GM12864 (cell line): ENCODE data around the gene CD22.

Source experiments
- DNase-seq: peaks from one replicate; pipeline ENCODE4 v3.0.0-alpha.2; 2011; ENCODE audit warnings: low read depth
- H3K4me3 ChIP-seq: 2 replicates; pipeline ENCODE4 v1.5.1; 2011; ENCODE audit warnings: mild to moderate bottlenecking, low read depth, low read length, control low read depth
- CTCF ChIP-seq: IDR thresholded peaks from 2 replicates; pipeline ENCODE4 v1.5.1; 2011; ENCODE audit warnings: low read depth, mild to moderate bottlenecking, moderate library complexity, low read length, control low read depth, inconsistent platforms; ENCODE audit errors: missing control alignments

The CD22 gene

DNA sequence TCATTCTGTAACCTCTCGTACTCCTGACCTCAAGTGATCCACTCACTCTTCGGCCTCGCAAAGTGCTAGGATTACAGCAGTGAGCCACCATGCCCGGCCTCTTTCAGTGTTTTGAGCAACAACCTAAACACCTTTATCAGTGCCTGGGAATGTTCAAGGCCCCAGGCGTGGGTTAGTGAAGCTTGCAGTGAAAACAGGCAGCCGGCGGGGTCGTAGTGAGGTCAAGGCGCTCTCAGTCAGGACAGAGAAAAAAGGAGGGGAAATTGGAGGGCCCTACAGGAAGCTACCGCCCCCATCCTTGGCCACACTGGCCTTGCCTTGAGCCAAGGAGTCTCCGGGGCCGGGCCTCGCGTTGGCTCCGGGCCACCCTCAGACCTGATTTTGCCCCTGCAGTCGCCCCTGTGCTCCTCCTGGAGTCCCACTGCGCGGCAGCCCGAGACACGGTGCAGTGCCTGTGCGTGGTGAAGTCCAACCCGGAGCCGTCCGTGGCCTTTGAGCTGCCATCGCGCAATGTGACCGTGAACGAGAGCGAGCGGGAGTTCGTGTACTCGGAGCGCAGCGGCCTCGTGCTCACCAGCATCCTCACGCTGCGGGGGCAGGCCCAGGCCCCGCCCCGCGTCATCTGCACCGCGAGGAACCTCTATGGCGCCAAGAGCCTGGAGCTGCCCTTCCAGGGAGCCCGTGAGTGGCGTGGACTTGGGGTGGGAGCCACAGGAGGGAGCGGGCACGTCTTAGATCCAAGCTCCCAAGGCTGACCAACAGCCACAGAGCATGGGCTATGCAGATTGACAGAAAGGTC, 19.3 kb upstream of the CD22 start:
- TF ChIP-seq CTCF: no peak
- no peak overlapping the region for H3K4me3 ChIP-seq
- no peak for DNase-seq

GRCh38 chr19:35310331-35310730, 18.7 kb upstream of the CD22 start:
- TF ChIP-seq CTCF: no peak
- H3K4me3 ChIP-seq: no peak overlapping the region
- no peak for DNase-seq

DNA sequence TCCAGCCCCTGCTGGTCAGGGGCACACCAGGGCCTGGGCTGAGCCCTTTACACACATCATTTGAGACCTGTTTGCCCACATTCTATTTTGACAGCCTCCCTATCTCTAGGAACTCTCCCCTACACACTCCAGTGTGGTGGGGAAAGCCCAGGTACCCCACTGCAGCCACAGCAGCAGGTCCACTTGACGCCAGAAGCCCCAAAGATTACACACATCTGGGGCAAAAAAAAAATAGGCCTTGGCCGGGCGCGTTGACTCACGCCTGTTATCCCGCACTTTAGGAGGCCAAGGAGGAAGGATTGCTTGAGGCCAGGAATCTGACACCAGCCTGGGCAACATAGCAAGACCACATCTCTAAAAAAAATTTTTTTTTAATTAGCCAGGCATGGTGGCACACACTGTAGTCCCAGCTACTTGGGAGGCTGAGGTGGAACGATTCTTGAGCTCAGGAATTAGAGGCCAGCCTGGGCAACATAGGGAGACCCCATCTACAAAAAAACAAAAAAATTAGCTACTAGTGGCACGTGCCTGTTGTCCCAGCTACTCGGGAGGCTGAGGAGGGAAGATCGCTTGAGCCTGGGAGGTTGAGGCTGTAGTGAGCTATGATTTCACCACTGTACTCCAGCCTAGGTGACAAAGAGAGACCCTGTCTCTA, 18.0 kb upstream of the CD22 start:
- DNase-seq: no peak
- H3K4me3 ChIP-seq: no peak overlapping the region
- no peak for TF ChIP-seq CTCF

DNA sequence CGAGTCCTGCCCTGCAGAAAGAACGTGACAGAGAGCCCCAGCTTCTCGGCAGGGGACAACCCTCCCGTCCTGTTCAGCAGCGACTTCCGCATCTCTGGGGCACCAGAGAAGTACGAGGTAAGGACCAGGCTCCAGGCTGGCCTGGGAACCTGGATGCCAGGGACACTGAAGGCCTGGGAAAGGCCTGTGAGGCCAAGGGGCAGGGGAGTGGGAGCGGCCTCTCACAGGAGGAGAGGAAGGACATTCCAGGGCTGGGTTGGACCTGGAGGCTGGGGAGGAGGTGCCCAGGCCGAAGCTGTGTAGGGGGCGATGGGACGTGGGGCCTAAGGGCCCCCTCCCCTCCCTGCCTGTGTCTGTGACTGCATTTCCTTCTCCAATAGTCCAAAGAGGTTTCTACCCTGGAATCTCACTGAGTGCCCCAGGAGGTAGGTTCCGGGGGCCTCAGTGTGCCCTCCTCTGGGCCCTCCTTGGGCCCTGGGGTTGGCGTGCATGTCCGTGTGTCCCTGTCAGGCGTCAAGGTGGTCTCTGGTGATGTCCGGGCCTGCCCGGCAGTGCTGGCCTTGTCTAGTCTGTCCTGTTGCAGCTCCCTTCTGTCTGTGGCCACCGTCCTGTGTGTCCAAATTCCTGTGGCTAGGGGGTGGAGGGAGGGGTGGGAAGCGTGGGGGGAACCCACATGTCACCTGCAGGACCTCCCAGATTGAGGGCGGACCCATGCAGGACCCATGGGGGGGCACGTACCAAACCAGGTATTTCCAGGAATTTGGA, 16.9 kb upstream of the CD22 start:
- DNase-seq: no peak
- TF ChIP-seq CTCF: no peak
- H3K4me3 ChIP-seq: no peak overlapping the region

DNA sequence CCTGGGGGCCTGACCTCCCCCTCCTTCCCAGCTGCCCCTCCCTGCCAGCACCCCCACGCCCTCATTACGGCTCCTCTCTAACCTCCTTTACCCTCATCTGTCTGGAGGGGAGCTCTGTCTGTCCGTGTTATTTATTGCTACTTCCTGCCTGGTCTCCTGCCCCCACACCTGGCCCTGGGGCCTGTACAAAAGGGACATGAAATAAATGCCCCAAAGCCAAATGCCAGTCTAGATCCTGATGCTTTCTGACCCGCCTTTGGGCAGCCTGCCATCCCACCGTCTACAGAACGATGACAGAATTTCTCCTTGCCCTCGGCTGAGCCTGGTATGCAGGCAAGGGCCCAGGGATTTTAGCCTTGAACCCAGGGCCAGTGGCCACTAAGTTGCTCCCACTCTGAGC, 15.4 kb upstream of the CD22 start:
- DNase-seq: no peak
- no peak for TF ChIP-seq CTCF
- no peak overlapping the region for H3K4me3 ChIP-seq

- no peak for TF ChIP-seq CTCF
- DNase-seq: no peak
- no peak overlapping the region for H3K4me3 ChIP-seq
Observed at GRCh38 chr19:35314031-35314430, 15.0 kb upstream of the CD22 start.
